Anterior cingulate cortex (tissue), 58 donors: ENCODE measurements around the gene TAF1A.

Source experiments
- DNase-seq, 58 donors: peaks; one replicate each; lab custom pipeline; 2025; lab: John Stamatoyannopoulos, UW

Gene TAF1A

GRCh38 chr1:222601257-222601656, 11.5 kb upstream of the TAF1A start:
- no peak for DNase-seq

DNA sequence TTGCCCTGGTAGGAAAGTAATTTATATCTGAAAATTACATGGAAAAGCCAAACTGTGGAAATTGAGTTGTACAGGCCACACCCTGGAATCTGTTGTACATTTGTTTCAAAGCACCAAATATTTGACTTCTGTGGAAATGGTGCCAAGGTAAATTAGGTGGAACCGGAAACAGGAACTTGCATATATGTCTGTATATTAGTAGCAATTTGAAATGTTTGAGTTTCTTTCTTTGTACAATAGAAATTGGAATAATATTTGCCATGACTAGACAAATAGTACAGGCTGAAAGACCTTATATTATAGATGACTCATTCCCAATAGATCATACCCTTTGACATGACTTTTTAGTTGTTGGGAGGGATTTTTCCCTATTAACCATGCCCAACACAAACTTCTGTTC, 10.5 kb upstream of the TAF1A start:
- DNase-seq, result no peak

GRCh38 chr1:222596696-222597095, 7.0 kb upstream of the TAF1A start:
- no peak for DNase-seq

GRCh38 chr1:222594789-222595188, 5.1 kb upstream of the TAF1A start:
- no peak for DNase-seq

- DNase-seq, result peak in 5 of 58 donors; percentile 4 to 19 (median 15)
Measured at GRCh38 chr1:222592171-222592570, 2.4 kb upstream of the TAF1A start.

DNA sequence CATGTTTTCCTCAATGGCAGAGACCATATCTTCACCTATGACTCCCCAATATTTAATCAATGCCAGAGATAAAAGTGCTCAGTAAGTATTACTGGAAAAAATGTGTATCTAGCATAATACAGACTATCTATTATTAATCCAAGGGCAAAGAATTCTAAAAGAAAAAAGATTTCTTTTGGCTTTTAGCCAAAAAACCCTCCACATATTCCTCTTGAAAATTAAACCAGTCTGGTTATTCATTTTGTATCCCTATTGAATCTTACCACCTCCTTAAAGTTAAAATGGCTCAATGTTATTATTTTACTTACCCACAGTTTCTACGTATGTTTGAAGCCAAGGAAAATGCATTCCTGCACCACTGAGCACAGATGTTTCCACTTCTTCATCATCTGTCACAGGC, 1.6 kb downstream of the TAF1A start:
- DNase-seq, result no peak

- DNase-seq, result no peak
Measured at GRCh38 chr1:222586842-222587241, 2.9 kb downstream of the TAF1A start.

DNA sequence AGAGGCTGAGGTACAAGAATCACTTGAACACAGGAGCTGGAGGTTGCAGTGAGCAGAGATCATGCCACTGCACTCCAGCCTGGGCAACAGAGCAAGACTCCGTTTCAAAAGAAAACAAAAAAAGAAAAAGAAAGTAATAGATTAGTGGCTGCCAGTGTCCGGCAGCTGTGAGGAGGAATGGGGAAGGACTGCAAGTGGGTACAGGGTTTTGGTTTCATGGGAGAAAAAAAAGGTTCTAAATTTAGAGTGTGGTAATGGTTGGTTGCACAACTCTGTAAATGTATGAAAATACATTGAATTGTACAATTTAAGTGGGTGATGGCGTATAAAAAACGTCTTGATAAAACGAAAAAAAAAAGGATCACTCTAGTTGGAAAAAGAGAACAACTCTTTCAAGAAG, 6.7 kb downstream of the TAF1A start:
- DNase-seq, result no peak

DNA sequence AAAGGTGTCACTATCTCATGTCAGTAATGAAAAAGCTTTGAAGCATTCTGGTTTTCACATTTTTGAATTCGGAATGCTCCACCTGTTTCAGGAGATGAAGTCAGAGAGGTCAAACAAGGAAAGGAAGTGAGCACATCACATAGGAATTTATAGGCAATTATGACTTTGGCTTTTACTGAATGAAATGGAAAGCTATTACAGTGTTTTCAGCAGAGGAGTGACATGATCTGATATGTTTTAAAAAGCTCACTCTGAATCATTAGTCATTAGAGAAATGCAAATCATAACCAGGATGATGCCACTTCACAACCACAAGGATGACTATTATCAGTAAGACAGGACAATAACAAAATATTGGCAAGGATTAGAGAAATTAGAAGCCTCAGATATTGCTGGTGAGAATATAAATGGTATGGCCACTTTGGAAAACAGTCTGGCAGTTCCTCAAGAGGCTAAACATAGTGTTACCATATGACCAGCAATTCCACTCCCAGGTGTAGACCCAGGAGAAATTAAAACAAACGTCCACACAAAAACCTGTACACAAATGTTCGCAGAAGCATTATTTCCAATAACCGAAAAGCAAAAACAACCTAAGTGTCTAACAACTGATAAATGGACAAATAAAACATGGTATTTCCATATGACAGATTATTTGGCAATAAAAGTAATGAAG, 7.5 kb downstream of the TAF1A start:
- no peak for DNase-seq

GRCh38 chr1:222579316-222579715, 10.4 kb downstream of the TAF1A start:
- DNase-seq, result no peak

- no peak for DNase-seq
Measured at GRCh38 chr1:222570837-222571236, 18.9 kb downstream of the TAF1A start.

DNA sequence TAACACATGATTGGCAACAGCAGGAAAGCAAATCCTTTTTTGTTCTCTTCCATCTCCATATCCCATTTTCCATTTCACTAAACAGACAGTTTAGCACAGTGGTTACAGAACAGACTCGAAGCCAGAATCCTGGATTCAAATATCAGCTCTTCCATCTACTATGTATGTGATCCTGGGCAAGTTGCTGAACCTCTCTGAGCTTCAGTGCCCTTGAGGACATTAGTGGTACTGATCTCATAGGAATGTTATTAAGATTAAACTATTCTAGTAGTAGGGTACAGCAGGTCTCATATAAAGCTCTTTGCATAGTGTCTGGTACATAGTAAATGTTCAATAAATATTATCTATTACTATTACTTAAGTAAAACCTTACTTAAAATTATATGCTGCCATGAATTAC, 28.1 kb downstream of the TAF1A start:
- DNase-seq, result no peak

DNA sequence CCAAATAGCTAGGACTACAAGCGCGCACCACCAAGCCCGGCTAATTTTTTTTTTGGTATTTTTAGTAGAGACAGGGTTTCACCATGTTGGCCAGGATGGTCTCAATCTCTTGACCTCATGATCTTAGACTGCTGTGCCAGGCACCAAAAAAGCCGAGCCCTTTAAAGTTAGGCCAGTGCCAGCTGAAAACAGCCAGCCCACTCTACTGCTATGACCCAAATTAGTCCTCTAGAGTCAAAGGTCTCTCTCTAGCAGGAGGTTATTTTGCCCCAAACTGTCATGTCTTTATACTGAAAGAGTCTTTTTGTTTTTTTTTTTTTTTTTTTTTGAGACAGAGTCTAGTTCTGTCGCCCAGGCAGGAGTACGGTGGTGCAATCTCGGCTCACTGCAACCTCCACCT, 32.2 kb downstream of the TAF1A start:
- no peak for DNase-seq

DNA sequence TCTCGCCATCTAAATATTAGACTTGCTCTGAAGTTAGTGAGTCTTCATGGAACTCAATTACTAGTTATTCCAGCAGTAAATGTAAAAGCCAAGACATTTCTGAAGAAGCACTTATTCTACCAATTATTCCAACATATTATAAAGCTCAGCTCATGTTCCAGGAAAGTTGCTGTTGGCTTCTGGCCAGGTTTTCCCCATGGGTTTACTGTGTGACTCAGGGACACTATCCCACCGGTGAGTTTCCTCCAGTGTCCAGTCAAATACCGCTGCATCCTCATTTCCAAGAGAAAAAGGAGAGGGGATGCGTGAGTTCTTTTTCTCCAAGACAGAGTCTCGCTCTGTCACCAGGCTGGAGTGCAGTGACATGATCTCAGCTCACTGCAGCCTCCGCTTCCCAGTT, 32.6 kb downstream of the TAF1A start:
- DNase-seq, result peak in 1 of 58 donors; percentile 12

DNA sequence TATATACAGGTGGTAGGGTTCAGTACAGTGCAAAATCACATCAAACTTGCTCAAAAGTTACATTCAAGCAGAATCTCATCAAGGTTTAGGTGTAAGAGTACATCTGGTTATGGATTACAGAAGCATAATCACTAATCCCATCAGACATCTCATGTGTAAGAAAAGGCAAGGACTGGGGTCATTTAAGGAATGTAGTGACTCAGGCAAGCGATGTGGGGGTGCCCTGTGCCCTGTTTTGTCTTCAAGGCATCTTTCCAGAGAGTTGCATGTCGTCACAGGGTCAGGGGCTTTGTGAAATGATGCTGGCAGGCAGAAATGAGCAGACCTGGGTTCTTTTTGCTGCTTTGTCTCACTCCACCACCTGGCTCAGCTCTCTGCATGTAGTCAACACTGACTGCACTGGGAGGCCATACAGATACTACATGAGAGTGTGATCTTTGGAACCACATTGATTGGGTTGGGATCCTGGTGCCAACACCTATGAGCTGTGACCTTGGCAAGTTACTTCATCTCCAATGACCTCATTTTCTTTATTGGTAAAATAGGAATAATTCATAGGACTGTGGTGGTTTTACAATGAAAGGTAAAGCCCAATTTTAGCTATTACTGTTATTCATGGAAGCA, 33.6 kb downstream of the TAF1A start:
- DNase-seq, result no peak

DNA sequence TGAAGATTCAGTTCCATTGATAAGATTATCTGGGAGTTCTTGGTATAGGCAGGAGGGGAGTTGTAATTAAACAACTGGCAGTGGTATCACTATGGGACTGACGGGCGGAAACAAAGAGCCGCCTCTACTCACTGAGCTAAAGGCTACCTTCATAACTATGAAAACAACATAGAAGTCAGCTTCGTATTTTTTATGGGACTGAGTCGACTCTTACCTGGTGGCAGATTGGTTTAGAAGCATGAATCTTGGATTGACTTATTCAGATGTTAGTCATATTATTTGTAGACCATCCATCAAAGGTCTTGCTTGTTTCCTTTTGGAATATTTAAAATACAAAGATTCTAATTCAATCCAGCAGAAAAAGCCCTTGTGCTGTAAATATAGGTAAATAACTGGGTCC, 35.6 kb downstream of the TAF1A start:
- no peak for DNase-seq

DNA sequence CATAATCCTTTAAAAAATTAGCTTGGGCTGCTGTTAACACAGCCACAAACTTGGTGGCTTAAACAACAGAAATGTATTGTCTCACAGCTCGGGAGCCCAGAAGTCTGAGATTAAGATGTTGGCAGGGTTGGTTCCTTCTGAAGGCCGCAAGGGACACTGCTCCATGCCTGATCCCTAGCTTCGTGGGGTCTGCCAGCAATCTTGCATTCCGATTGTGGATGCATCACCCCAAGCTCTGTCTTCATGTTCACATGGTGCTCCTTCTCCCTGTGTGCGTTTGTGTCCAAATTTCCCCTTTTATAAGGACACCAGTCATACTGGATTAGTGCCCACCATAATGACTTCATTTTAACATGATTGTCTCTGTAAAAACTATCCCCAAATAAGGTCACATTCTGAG, 36.9 kb downstream of the TAF1A start:
- no peak for DNase-seq

DNA sequence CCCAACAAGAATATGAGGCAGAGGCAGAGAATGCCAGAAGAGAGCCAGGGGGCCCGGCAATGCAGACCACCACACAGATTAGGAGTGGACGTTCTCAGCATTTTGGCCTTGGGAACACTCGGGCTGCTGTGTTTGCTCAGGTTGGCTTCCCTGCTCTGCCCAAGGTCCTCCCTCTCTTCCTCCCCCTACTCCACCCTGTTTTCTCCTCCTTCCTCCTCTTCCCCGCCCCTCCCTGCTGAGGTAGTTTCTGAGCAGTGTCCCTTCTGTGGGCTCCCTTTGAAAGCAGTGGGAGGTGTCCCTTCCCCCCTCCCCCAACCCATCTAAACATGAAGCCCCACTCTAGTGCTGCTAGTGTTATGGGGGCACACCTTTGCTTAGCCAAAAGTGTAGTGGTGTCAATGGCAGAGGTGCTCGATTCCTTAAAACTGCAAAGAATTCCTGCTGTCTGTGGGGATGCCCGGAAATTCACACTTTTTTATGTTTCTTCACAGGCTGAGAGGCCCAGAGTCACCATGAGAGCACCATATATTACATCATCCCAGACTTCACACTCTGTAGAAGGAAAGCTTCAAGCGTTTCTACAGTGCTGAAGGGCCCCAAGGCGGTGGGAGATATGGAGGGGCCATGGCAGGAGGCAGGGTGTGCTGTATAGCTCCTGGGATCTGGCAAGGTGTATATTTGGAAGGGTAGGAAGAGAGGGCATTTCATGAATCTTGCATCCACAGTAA, 41.6 kb downstream of the TAF1A start, which contains the start of gene HHIPL2:
Gene HHIPL2 (minus strand): TSS at position 161 of the 728 bp plus-strand sequence. CDS start 60 bp downstream, at position 101.
- no peak for DNase-seq

DNA sequence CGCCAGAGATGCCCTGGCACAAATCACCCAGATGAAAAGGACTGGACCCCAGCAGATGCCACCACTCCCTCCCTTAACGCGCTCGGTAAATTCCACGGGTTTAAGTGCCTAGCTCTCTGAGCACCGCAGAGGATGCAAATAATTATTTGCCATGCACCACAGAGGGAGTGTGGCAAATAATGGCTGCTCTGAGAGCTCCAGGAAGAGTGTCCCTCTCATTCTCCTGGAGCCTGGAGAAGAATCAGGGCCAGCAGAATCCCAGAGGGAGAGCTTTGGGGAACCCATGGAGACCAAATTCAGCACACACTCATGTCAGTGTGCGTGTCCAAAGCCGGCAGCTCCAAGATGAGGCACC, 42.5 kb downstream of the TAF1A start:
- no peak for DNase-seq

GRCh38 chr1:222546548-222547259, 43.0 kb downstream of the TAF1A start:
- DNase-seq, result peak in 8 of 58 donors; percentile 3 to 19 (median 9)

GRCh38 chr1:222546091-222546490, 43.6 kb downstream of the TAF1A start:
- no peak for DNase-seq
